GM12873 (cell line): ENCODE results near the gene UBR1.

ENCODE experiments used
- TF ChIP-seq, protein P1 (sequence below): IDR thresholded peaks from 2 replicates; pipeline ENCODE4 v1.5.1; 2012; ENCODE audit warnings: low read depth, mild to moderate bottlenecking, moderate library complexity, low read length, control low read depth; ENCODE audit not compliant: insufficient read depth; ENCODE audit errors: missing control alignments

UBR1 gene

DNA sequence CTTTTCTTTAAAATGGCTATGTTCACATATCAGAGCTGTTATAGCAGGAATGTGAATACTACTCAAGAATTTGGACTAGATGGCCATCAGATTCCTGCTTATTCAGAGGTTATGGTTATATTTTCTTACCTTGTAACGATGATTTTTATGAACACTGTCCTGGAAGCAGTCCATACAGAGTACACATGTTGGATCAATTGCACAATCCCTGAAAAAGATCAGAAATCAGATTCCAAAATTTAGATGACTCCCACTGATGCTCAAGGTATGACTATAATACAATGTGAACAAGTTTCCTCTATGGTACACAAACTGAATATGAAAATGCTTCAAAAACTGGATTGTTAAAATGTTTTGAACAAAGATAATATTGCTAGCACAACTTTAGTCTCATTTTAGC, 23.3 kb downstream of the UBR1 start:
- TF ChIP-seq, protein P1, sequence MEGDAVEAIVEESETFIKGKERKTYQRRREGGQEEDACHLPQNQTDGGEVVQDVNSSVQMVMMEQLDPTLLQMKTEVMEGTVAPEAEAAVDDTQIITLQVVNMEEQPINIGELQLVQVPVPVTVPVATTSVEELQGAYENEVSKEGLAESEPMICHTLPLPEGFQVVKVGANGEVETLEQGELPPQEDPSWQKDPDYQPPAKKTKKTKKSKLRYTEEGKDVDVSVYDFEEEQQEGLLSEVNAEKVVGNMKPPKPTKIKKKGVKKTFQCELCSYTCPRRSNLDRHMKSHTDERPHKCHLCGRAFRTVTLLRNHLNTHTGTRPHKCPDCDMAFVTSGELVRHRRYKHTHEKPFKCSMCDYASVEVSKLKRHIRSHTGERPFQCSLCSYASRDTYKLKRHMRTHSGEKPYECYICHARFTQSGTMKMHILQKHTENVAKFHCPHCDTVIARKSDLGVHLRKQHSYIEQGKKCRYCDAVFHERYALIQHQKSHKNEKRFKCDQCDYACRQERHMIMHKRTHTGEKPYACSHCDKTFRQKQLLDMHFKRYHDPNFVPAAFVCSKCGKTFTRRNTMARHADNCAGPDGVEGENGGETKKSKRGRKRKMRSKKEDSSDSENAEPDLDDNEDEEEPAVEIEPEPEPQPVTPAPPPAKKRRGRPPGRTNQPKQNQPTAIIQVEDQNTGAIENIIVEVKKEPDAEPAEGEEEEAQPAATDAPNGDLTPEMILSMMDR: no peak

DNA sequence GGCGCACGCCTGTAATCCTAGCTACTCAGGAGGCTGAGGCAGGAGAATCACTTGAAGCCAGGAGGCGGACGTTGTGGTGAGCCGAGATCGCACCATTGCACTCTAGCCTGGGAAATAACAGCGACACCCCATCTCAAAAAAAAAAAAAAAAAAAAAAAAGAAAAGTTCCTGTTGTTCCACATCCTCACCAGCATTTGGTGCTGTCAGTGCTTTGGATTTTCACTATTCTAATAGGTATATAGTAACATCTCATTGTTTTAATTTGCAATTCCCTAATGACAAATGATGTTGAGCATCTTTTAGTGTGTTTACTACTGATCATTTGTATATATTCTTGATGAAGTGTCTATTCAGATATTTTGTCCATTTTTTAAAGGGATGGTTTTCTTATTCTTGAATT, 24.6 kb downstream of the UBR1 start:
- TF ChIP-seq, protein P1: no peak

DNA sequence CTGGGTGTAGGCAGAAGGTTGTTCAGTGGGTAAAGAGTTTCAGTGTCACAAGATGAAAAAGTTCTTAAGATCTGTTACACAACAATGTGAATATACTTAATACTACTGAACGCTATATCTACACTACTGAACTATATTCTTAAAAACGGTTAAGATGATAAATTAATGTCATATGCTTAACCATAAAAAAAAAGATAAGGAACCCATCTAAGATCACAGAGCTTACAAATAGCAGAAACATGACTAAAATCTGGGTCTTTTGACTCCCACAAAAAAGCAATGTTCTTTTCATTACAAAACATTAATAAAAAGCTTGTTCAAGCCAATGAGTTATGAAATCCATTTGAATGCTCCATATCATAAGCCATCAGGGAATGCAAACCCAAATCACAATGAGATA, 34.4 kb downstream of the UBR1 start:
- TF ChIP-seq, protein P1: no peak

DNA sequence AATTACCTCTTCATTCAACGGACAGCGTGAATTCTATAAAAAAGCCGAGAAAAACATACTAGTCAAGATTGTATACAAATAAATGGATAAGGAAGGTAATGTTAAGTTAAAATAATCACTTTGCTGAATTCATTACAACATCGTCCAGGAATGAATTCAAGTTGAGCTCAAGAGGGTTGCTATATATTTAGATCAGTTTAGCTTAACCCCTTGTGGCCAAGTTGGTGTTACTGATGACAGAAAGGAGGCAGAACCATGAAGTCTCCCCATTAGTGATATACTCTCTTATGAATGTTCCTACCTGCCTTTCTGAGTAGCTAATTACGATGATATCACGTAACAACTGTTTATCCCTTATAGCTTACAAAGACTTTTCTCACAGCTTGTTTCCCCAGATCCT, 34.9 kb downstream of the UBR1 start:
- TF ChIP-seq, protein P1: no peak

DNA sequence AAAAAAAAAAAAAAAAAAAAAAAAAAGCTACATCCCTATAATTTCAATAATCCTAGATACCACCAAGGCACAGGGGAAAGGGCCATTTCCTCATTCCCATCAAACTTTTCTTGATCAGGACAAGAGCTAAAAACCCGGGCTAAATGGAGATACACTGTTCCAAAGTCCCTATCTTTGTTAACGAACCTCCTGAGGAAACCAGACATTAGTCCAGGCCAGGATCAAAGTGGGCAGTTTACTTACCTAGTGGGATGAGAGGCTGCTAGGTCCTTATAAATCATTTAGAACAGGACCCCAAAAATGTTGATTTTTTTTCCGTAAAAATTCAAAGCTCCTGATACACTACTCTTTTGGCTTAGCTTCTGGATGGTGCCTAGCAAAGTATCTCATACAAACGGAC, 35.6 kb downstream of the UBR1 start:
- TF ChIP-seq, protein P1: no peak

DNA sequence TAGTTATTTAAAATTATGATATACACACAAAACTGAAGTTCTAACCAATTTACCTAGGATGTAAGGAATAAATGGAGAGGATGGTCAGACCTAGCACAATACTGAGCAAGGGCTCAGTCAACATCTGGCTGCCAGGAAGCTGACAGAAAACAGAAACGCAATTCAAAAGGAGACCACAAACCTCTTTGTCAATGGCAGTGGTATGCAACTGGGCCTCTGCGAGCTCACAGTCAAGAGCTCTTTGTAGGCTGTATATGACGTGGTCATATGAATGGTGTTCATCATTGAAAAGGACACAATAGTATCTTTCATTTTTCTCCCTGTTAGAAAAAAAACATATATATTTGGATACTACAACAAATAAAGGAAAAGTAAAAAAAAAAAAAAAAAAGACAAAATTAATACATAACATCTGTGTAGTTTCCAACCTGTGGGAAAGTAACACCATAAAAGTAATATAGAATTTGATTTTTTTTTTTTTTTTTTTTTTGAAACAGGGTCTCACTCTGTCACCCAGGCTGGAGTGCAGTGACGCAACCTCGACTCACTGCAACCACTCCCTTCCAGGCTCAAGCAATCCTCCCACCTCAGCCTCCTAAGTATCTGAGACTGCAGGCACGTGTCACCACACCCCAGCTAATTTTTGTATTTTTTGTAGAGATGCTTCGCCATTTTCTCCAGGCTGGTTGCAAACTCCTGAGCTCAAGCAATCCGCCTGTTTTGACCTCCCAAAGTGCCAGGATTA, 37.9 kb downstream of the UBR1 start:
- TF ChIP-seq, protein P1: no peak

DNA sequence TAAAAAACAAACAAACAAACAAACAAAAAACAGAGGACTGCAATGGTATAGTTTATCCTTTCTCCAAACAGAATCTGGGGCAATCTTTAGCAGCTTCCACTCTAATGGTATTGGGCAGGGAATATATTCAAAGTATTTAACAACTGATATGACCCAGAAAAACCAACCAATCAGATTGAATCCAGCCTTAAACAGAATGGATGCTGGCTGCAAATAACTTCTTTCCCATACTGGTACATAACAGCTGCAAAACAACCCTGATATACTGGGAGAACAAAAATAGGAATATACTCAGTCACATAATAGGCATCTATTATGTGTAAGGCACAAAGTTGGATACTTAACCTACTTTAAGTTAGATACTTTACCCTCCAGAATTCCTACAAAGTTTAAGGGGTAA, 49.1 kb downstream of the UBR1 start:
- TF ChIP-seq, protein P1: no peak

DNA sequence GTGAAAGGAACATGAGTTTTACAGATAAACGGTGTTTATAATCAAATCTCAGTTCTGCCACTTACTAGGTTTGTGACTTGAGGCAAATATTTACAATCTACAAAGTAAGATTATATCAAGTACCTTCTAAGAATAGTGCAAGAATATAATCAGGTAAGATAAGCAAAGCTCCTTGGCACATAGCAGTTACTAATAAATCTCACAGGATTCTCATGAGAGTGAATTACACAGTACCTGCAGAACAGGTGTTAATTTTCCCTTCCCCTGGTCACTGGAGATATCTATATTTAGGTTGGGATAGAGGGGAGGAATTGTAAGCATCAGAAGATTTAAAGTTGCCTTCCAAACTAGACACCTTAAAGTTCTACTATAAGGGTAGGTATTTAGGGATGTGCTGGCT, 53.0 kb downstream of the UBR1 start:
- TF ChIP-seq, protein P1: no peak
